WTC11 (cell line): ENCODE measurements around the gene SOX18. TPM values are rescaled to one million over a fixed set of nuclear protein-coding genes. Genes with fewer than 3 reads are reported as not detected.

Source experiments
- ATAC-seq: fragments of 200-7000 bp; cut with Tn5 transposase; 2 replicates; pipeline ENCODE4 v1.10.0; 2021; ENCODE audit warnings: mild to moderate bottlenecking, moderate library complexity
- CTCF ChIA-PET: fragments of 300-600 bp; sonication (Branson Sonifier 250); formaldehyde crosslinking; loops from one replicate; lab custom pipeline; 2021; ENCODE audit warnings: antibody characterized with exemption; lab: Charles Lee
- POLR2A ChIA-PET: fragments of 350-600 bp; sonication (Branson Sonifier 250); formaldehyde crosslinking; loops from one replicate; lab custom pipeline; 2021; ENCODE audit warnings: antibody characterized with exemption; lab: Charles Lee
- DNase-seq: peaks from one replicate; pipeline ENCODE4 v3.0.0; 2021; ENCODE audit warnings: low spot score
- H3K27ac Mint-ChIP-seq: 2 replicates; pipeline ENCODE4 v1.8.0; 2021; ENCODE audit warnings: mixed read lengths
- H3K27me3 Mint-ChIP-seq: 2 replicates; pipeline ENCODE4 v1.8.0; 2021; ENCODE audit warnings: low read depth, mild to moderate bottlenecking, moderate library complexity, mixed read lengths
- H3K36me3 Mint-ChIP-seq: 2 replicates; pipeline ENCODE4 v1.8.0; 2021; ENCODE audit warnings: mixed read lengths
- H3K4me1 Mint-ChIP-seq: 2 replicates; pipeline ENCODE4 v1.8.0; 2022; ENCODE audit warnings: mixed read lengths
- H3K4me3 Mint-ChIP-seq: 2 replicates; pipeline ENCODE4 v1.8.0; 2021; ENCODE audit warnings: mild to moderate bottlenecking, moderate library complexity, mixed read lengths
- H3K9me3 Mint-ChIP-seq: 2 replicates; pipeline ENCODE4 v1.8.0; 2021; ENCODE audit warnings: mixed read lengths
- CREM ChIP-seq: sonication (generic); formaldehyde crosslinking; IDR thresholded peaks from 2 replicates; pipeline ENCODE4 v1.8.1; 2022; ENCODE audit warnings: mild to moderate bottlenecking, missing genetic modification reagents, moderate library complexity
- CTCF ChIP-seq: fragments of 200-600 bp; IDR thresholded peaks from 2 replicates; pipeline ENCODE4 v1.8.0; 2022; ENCODE audit warnings: antibody characterized with exemption
- NFYB ChIP-seq: sonication (generic); formaldehyde crosslinking; conservative IDR thresholded peaks from 2 replicates; pipeline ENCODE4 v1.8.0; 2022; ENCODE audit warnings: low read depth, missing genetic modification reagents
- OVOL2 ChIP-seq: fragments of 250-450 bp; sonication (Bioruptor Pico); IDR thresholded peaks from 2 replicates; pipeline ENCODE4 v1.9.0; 2021; ENCODE audit warnings: mild to moderate bottlenecking, borderline replicate concordance
- SOX15 ChIP-seq: fragments of 250-450 bp; sonication (Bioruptor Pico); IDR thresholded peaks from 2 replicates; pipeline ENCODE4 v1.9.0; 2021; ENCODE audit warnings: mild to moderate bottlenecking
- TEAD4 ChIP-seq: sonication (generic); formaldehyde crosslinking; IDR thresholded peaks from 2 replicates; pipeline ENCODE4 v1.8.0; 2022; ENCODE audit warnings: mild to moderate bottlenecking, missing genetic modification reagents
- ZBTB21 ChIP-seq: sonication (generic); formaldehyde crosslinking; IDR thresholded peaks from 2 replicates; pipeline ENCODE4 v1.8.1; 2023; ENCODE audit warnings: mild to moderate bottlenecking, missing genetic modification reagents, borderline replicate concordance
- ZNF425 ChIP-seq: fragments of 250-450 bp; sonication (Bioruptor Pico); conservative IDR thresholded peaks from 2 replicates; pipeline ENCODE4 v1.9.0; 2021; ENCODE audit warnings: mild to moderate bottlenecking
- total RNA-seq: library from RNA; stranded (reverse); gene quantifications from 3 replicates; pipeline ENCODE4 v1.2.3, GENCODE V29; 2021
- TF ChIP-seq, protein P1 (sequence below): sonication (generic); formaldehyde crosslinking; IDR thresholded peaks from 2 replicates; pipeline ENCODE4 v1.8.1; 2023; ENCODE audit warnings: mild to moderate bottlenecking, missing genetic modification reagents, moderate library complexity
- TF ChIP-seq, protein P2 (sequence below): sonication (generic); formaldehyde crosslinking; conservative IDR thresholded peaks from 2 replicates; pipeline ENCODE4 v1.8.1; 2023; ENCODE audit warnings: mild to moderate bottlenecking, low read depth, missing genetic modification reagents, moderate library complexity
- TF ChIP-seq, protein P3 (sequence below): sonication (generic); formaldehyde crosslinking; IDR thresholded peaks from 2 replicates; pipeline ENCODE4 v1.8.1; 2022; ENCODE audit warnings: low read depth, mild to moderate bottlenecking, moderate library complexity, missing genetic modification reagents, borderline replicate concordance
- TF ChIP-seq, protein P4 (sequence below): fragments of 250-450 bp; sonication (Bioruptor Pico); IDR thresholded peaks from 2 replicates; pipeline ENCODE4 v1.9.0; 2021; ENCODE audit warnings: mild to moderate bottlenecking, borderline replicate concordance

Gene SOX18
- total RNA-seq, 1 experiment from 2014 or later = 0.81 TPM

DNA sequence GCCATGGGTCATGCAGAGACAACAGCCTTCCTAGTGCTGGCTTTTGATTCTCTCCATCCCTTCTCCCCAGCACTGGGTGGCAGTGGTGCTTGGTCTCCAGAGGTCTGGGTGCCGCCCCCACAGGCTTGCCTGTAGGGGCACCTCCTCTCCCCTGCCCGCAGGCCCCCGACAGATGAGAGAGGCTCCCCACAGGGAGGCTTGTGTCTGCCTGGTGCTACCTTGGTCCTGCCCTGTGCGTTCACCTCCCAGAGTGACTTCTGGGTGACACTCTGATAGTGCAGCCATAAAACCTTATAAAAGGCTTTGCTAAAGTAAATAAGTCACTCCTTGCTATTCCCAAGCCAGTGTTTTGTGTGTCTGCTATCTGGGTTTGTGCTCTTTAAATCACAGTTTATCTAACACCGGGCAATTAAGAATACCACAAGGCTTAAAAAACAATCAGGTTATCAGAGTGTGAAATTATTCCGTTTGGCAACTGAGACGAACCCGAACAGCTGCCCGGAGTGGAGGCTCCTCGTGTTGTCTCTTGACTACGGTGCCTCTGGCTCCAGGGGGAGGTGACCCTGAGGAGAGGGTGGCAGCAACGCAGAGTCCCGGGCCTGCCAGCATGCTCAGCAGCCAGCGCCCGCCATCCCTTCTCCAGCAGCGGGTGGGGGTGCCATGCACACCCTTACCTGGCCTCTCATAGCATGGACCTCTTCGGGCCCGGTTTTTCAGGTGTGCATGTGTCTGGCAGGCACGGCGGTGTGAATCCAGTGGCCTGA lies 18.9 kb downstream of the SOX18 start (continued):
- no peak for TF ChIP-seq NFYB (CRISPR knock-in tag)
- TF ChIP-seq ZNF425 = no peak
- no peak for TF ChIP-seq TEAD4 (CRISPR knock-in tag)
- TF ChIP-seq, protein P1, sequence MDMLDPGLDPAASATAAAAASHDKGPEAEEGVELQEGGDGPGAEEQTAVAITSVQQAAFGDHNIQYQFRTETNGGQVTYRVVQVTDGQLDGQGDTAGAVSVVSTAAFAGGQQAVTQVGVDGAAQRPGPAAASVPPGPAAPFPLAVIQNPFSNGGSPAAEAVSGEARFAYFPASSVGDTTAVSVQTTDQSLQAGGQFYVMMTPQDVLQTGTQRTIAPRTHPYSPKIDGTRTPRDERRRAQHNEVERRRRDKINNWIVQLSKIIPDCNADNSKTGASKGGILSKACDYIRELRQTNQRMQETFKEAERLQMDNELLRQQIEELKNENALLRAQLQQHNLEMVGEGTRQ = no peak
- no peak for TF ChIP-seq CREM (CRISPR knock-in tag)

DNA sequence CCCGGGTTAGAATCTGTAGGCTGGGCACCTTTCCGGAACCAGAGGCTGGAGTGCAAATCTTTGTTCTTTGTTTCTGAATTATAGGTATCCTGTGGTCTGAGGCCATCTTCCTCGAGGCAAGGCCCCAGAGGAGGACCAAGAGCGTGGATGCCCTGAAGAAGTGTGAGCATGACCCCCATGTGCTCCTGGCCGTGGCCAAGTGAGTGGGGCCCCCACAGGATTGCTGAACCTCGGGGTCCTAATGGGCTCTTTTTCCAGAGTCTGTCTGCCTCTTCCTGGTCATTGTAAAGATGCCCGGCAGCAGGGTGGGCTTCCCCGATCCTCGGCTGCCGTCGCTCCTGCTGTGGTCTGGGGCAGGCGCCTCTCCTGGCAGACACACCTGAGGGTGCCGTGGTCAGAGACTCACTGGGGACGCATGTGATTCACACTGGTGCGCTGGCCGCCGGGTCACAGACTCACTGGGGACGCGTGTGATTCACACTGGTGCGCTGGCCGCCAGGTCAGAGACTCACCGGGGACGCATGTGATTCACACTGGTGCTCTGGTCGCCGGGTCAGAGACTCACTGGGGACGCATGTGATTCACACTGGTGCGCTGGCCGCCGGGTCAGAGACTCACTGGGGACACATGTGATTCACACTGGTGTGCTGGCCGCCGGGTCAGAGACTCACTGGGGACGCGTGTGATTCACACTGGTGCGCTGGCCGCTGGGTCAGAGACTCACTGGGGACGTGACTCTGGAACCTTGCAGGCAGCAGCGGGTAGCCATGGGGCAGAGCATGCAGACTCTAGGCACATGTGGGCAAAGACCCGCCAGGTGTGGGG lies 19.9 kb downstream of the SOX18 start:
- no peak for ATAC-seq
- TF ChIP-seq SOX15 (CRISPR knock-in tag) (no peak), ZBTB21 (CRISPR knock-in tag) (no peak)
- TF ChIP-seq, protein P2, sequence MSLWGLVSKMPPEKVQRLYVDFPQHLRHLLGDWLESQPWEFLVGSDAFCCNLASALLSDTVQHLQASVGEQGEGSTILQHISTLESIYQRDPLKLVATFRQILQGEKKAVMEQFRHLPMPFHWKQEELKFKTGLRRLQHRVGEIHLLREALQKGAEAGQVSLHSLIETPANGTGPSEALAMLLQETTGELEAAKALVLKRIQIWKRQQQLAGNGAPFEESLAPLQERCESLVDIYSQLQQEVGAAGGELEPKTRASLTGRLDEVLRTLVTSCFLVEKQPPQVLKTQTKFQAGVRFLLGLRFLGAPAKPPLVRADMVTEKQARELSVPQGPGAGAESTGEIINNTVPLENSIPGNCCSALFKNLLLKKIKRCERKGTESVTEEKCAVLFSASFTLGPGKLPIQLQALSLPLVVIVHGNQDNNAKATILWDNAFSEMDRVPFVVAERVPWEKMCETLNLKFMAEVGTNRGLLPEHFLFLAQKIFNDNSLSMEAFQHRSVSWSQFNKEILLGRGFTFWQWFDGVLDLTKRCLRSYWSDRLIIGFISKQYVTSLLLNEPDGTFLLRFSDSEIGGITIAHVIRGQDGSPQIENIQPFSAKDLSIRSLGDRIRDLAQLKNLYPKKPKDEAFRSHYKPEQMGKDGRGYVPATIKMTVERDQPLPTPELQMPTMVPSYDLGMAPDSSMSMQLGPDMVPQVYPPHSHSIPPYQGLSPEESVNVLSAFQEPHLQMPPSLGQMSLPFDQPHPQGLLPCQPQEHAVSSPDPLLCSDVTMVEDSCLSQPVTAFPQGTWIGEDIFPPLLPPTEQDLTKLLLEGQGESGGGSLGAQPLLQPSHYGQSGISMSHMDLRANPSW (CRISPR knock-in tag) = no peak
- Mint-ChIP-seq H3K4me3 (no peak overlapping the region), H3K27me3 (no peaks in the 10 kb centered on the region), H3K4me1 (no peaks in the 10 kb centered on the region), H3K36me3 (peaks cover 49% of the 10 kb centered on the region), H3K27ac (no peak overlapping the region), H3K9me3 (no peaks in the 10 kb centered on the region)
- DNase-seq = no peak
- POLR2A ChIA-PET = interaction anchor here (0.7 kb wide), 1 partner anchor 25 kb away, joined by 3 read pairs; no protein-coding TSS in a partner anchor
- CTCF ChIA-PET = no interaction called here

GRCh38 chr20:64027981-64028685 lies 21.3 kb downstream of the SOX18 start:
- no peak for ATAC-seq
- no peaks in the 10 kb centered on the region for H3K27me3 Mint-ChIP-seq
- no peak overlapping the region for H3K27ac Mint-ChIP-seq
- peaks cover 58% of the 10 kb centered on the region for H3K36me3 Mint-ChIP-seq
- H3K9me3 Mint-ChIP-seq = no peaks in the 10 kb centered on the region
- TF ChIP-seq OVOL2 (CRISPR knock-in tag) (no peak), CTCF (no peak)
- TF ChIP-seq, protein P3, sequence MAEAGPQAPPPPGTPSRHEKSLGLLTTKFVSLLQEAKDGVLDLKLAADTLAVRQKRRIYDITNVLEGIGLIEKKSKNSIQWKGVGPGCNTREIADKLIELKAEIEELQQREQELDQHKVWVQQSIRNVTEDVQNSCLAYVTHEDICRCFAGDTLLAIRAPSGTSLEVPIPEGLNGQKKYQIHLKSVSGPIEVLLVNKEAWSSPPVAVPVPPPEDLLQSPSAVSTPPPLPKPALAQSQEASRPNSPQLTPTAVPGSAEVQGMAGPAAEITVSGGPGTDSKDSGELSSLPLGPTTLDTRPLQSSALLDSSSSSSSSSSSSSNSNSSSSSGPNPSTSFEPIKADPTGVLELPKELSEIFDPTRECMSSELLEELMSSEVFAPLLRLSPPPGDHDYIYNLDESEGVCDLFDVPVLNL (CRISPR knock-in tag) = no peak
- TF ChIP-seq, protein P4, sequence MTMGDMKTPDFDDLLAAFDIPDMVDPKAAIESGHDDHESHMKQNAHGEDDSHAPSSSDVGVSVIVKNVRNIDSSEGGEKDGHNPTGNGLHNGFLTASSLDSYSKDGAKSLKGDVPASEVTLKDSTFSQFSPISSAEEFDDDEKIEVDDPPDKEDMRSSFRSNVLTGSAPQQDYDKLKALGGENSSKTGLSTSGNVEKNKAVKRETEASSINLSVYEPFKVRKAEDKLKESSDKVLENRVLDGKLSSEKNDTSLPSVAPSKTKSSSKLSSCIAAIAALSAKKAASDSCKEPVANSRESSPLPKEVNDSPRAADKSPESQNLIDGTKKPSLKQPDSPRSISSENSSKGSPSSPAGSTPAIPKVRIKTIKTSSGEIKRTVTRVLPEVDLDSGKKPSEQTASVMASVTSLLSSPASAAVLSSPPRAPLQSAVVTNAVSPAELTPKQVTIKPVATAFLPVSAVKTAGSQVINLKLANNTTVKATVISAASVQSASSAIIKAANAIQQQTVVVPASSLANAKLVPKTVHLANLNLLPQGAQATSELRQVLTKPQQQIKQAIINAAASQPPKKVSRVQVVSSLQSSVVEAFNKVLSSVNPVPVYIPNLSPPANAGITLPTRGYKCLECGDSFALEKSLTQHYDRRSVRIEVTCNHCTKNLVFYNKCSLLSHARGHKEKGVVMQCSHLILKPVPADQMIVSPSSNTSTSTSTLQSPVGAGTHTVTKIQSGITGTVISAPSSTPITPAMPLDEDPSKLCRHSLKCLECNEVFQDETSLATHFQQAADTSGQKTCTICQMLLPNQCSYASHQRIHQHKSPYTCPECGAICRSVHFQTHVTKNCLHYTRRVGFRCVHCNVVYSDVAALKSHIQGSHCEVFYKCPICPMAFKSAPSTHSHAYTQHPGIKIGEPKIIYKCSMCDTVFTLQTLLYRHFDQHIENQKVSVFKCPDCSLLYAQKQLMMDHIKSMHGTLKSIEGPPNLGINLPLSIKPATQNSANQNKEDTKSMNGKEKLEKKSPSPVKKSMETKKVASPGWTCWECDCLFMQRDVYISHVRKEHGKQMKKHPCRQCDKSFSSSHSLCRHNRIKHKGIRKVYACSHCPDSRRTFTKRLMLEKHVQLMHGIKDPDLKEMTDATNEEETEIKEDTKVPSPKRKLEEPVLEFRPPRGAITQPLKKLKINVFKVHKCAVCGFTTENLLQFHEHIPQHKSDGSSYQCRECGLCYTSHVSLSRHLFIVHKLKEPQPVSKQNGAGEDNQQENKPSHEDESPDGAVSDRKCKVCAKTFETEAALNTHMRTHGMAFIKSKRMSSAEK (CRISPR knock-in tag) = no peak
- DNase-seq = no peak
- no peak overlapping the region for H3K4me3 Mint-ChIP-seq
- CTCF ChIA-PET = interaction anchor here (0.6 to 3.0 kb wide), 4 partner anchors 10 to 666 kb away, joined by 3 to 11 read pairs (median 3); partner anchors contain the start of gene PRPF6
- H3K4me1 Mint-ChIP-seq = no peaks in the 10 kb centered on the region
- POLR2A ChIA-PET = interaction anchor here (0.6 kb wide), 1 partner anchor 582 kb away, joined by 3 read pairs; no protein-coding TSS in a partner anchor
